H1 (cell line): ENCODE data around the gene SCAPER. TPM values are rescaled to one million over a fixed set of nuclear protein-coding genes. Genes with fewer than 3 reads are reported as not detected.

Experiments
- BCL11A ChIP-seq, 2 experiments: IDR thresholded peaks; one replicate each; pipeline ENCODE4 v1.6.1; 2011; ENCODE audit warnings: low read depth in 2 of 2, low read length in 2 of 2, mild to moderate bottlenecking in 2 of 2
- polyA plus RNA-seq, 7 experiments: library from polyadenylated mRNA; depleted of rRNA in 3 of 7; stranded (reverse) in 5 of 7; unstranded in 2 of 7; fragments of >200 nt in 5 of 7; fragments of 200-250 nt in 2 of 7; gene quantifications; 1 replicate in 5 of 7; 2 replicates in 1 of 7; 4 replicates in 1 of 7; pipeline versions ENCODE4 v1.2.1 to v1.2.3, GENCODE V29; 2011 to 2013; ENCODE audit warnings: missing spikeins in 2 of 7, mixed read lengths in 2 of 7
- total RNA-seq: library from RNA; stranded (reverse); fragmentation: NEBNext Ultra II Directional; extraction: Animal tissue kit (Norgen Biotek cat#: 25700); gene quantifications from 2 replicates; pipeline ENCODE4 v1.2.1, GENCODE V29; 2021

The SCAPER gene
- total and polyA plus RNA-seq, 2 of the 8 experiments (the other 6 are each of a cell fraction or from before 2014, with no cell fraction given) = 1.6 to 6.8 TPM

- no peak for TF ChIP-seq BCL11A (IDR thresholded peaks at IDR 0.05; ENCODE audit: low read depth in 2 of 2, low read length in 2 of 2)
- TF ChIP-seq, all 59 proteins: peak for 12
Observed at GRCh38 chr15:76342382-76343201, 562.5 kb downstream of the SCAPER start (continued).
